DLD1 (cell line): ENCODE data around the gene EXD3.
"Not testable (repeated sequence)": the region's sequence is repeated elsewhere in the genome, so short reads cannot be mapped to it uniquely, and the experiment has no call there.

Source experiments
- in situ Hi-C: cut with HindIII; loops from 2 replicates; pipeline ENCODE4 v1.10.0; 2017; ENCODE audit warnings: low sequenced_read_pairs

EXD3 gene

DNA sequence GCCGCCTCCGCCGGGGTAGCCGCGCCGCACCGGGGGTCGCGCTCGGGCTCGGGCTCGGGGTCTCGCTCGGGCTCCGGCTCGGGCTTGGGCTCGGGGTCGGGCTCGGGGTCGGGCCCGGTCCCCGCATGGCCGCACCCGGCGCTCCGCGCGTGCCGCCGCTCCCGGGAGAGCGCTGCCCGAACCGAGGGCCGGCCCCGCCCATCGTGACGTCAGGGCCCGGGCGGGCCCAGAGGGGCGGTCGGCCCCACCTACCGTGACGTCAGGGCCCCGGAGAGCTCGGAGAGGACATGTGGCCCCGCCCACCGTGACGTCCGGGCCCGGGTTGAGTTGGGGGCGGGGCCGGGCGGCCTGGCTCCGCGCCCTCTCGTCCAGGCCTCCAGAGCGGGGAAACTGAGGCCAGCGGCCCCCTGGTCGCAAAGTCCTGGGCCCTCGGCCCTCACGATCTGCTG lies 36.2 kb upstream of the EXD3 start, which contains the start of gene NSMF:
NSMF (minus strand) TSS at position 183 of the 449 bp plus-strand sequence. CDS start 232 bp downstream, outside the sequence.
- in situ Hi-C loops, result no loop called here

DNA sequence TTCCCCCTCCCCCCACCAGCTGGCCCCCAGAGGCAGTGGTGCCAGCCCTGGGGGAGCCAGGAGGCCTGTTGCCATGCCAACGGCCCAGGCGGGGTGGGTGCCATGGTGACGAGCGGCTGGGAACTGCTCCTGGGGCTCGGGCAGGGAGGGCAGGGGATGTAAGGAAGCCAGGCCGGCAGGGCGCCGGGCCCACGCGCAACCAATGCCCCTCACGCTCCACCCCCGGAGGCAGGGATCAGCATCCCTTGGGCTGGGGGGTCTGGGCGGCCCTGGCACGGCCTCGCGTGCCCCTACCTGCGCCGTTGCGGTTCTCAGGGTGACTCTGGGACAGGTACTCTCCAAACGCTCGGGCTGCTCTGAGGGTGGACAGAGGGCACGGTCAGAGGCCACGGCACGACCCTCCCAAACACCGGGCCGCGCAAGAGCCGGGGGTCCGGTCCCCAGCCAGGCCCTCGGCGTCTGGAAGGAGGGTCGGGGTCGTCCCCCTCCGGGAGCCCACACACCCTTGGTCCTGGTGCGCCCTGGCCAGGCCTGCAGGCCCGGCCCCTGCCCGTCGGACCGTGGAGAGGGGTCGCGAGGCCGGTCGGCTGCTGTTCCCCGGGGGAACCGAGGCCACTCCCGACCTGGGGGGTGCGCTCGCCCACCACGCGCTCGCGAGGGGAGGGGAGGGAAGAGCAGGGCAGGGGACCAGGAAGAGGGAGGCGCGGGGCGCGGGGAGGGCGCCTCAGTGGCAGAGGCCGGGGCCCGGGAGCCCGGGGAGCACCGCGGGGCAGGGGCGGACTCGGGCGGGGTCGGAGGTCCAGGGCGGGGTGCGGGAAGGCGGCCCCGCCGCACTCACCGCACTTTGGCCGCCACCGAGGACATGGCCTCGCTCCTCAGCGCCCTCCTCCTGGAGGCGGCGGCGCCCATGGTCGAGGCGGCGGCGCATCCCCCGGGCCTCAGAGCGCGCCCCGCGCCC lies 35.5 kb upstream of the EXD3 start:
- in situ Hi-C loops, result no loop called here

DNA sequence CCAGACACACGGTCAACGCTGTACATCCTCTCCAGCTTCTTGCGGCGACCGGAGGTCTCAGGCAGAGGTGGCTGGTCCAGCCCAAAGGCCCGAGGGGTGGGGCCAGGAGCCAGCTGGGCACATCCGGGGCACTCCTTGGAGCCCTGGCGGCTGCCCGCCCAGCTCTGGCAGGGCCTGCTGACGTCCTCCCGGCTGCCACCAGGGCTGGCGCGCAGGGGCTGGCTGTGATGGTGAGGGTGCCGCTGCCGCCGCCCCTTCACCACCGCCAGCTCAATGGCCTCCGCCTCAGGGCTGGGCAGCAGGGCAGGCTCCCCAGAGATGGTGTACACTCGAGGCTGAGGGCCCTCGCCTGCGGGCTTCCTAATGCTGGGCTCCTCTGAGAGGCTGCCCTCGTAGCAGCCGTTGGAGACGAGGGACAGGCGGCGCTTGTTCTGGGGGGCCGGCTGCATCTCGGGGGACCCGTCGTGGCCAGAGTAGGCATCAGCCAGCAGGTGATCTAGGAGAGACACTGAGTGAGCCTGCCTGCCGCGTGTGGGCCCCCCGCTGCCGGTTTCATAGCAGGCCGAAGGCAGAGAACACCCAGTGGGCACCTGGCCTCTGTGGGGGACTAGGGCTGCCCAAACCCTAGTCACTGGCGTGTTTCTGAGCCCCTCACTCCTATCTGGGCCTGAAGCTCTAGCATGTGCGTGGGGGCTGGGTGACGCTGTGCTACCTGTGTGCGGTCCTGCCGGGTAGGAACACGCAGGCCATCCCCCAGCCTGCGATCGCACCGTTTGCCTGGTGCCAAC lies 34.6 kb upstream of the EXD3 start:
- in situ Hi-C loops, result no loop called here

DNA sequence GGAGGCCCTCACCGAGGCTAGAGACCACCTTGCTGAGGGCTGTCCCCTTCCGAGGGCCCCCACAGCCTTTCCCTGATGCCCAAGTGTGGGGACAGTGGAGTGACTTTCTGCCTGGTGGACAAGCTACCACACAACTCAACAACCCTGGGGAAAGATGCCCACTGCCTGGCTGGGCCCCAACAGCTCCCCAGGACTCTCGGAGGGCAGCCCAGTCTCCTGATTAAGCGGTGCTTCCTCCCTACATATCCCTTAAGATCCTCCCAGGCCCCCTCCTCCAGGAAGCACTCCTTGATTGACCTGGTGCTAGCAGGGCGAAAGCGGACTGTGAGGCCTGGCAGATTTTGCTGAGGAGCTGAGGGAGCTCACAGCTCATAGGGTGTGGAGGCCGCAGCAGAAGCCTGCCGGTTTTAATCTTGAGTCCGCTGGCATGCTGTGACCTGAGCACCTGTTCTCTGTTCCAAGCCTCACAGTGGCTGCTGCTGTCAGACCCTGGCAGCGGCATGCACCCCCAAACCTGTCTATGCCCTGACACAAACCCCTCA lies 34.0 kb upstream of the EXD3 start:
- in situ Hi-C loops, result no loop called here

DNA sequence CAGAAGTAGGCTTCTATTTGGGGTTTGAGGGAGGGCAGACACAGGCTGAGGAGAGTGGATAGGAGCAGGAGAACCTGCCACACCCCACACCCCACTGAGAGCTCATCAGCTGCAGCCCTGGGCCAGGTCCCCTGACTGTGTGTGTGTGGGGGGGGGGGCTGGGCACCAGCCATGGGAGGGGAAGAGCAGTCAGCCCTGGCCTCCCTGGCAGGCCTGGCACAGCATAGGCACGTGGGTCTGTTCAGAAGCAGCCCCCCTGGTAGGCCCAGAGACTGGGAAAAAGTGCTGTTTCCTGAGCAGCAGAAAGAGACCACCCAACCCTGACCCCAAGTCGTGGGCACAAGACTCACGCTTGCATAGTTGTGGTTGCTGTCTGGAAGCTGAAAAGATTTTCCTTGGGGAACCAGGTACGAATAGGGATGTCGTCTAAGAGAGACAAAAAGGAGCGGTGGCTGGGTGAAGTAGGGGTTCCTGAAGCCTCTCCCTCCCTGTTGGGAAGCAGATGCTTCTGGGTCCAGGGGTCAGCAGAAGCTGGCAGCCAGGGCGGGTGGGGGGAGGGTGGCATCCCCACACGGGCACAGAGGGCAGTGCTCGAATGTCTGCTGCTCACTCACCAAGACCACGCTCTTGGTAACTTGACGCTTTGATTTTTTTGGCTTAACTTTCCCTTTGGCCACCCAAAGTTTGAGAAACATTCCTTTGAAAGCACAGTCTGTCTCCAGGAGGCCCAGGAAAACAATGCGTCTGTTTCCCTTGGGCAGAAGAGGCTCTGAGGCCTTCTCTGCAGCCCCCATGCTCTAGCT lies 33.3 kb upstream of the EXD3 start:
- in situ Hi-C loops, result no loop called here

DNA sequence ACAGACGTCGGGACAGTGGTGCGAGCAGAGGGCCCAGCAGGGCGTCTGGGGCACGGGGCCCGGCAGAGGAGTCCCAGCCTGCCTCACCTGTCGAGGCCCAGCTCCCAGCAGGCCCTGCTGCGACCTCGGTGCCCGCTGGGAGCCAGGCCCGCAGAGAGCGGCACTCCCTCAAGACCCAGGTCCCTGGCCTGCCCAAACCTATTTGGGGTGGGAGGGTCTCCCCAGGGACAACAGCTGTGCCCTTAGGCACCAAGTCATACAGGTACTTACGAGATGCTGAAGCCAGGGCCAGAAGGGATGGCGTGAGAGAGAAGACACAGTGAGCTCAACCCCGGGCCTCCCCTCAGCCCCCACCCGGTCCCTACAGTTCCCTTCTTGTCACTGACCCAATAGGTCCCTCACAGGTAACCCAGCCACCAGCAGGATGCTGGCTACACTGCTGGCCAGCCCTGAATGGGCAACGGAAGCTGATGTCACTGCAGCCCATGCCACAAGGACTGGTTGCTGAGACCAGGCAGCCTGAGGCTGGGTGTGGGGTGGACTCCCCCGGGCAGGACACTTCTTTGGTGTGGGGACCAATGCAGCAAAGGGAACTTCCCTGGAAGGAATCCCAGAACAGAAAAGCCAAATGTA lies 32.5 kb upstream of the EXD3 start:
- in situ Hi-C loops, result no loop called here

DNA sequence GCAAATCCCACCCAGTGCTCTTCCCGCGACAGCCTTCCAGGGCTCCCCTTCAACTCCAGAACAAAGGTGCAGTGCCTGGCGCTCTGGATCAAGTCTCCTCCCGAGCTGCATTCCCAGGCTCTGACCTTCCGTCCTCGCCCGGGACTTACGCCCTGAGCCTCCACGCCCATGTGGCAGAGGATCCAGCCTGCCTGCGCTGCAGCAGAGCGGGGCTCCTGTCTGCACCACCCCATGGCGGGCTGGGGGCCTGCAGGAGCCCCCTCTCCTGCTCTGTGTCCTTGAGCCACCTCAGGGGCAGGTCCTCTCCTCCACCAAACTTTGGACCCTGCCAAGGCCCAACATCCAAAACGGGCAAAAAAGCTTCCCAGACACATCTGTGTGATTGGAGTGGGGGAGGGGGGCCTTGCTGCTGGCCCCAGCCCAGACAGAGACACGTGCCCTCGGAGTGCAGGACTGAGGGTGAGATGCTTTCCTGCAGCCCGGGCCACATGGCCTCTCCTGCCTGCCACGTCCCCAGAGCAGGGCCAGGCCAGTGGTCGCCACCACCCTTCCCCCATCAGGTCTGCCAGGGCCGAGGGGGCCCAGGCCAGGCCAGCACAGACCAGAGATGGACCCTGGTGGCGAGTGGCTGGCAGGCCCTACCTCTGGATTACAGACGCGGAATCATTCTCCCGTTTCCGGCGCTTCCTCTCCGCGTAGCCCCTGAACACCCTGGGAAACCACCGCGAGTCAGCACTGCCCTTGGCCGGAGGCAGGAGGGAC lies 31.8 kb upstream of the EXD3 start:
- in situ Hi-C loops, result no loop called here

DNA sequence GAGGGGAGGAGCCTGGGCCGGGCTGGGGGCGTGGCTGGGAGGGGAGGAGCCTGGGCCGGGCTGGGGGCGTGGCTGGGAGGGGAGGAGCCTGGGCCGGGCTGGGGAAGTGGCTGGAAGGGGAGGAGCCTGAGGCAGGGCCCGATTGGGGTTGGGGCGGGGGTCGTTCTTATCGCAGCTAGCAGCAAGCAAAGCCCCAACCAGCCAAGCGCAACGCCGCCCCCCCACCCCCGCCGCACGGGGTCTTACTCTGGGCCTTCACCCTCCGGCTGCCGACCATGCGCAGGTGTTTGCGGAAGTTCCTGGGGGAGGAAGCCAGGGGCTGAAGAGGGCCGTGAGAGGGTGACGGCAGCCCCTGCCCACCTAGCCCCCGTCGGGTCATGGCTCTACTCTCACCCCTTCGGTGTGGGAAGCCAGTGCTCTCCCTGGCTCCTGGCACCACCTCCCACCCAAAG lies 31.2 kb upstream of the EXD3 start:
- in situ Hi-C loops, result no loop called here

DNA sequence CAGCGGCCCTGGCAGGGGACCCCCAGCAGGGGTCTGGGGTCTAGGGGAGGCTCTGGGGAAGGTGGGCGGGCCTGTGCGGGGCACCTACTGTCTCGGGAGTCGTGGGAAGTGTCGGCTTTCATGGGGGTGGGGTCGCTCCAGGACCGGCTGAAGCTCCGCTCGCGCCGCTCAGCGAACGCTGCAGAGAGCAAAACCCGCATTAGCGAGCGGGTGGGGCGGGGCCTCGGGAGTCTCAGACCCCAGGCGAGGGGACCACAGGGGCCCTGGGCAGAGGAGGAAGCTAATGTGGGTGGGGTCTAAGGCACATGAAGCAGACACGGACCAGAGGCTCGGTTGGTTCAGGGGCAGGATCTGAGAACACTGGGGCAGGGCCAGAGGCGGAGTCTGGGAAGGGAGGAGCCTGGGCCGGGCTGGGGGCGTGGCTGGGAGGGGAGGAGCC lies 30.7 kb upstream of the EXD3 start:
- in situ Hi-C loops, result no loop called here

DNA sequence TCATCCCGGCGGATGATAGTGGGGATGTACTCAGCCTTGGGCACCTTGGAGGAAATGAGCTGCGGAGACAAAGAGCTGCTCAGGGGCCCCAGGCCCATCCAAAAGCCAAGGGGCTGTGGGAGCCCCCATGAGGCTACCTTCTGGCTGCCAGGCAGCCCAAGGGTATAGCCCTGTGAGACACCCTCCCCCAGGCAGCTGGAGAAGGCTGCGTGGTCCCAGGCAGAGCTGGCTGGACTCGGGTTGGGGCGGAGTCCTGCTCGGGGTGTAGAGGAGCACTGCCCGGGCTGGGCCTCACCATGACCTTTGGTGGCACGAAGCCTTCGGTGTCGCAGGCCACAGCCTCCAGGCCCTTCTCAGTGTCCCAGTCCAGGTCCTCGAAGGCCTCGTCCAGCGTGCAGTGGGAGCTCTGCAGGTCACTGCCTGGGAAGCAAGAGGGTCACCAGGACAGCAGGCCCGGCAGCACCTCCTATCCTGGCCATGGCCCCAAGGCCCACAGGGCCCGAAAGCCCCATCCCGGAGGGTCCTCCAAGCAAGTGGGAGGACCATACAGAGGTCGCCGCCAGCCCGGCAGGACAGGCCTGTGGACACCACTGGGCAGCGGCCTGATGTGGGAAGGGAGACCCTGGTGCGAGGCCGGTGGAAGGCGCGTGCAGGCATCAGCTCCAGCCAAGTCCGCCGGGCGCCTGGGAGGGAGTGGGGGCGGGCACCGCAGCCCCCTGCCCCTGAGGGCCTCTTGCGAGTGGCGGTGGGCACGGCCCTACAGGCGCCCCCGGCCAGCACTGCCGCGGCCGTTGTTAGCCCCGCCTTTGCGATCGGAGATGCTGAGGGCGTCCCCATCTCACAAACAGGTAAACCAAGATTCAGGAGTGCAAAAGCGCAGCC lies 30.0 kb upstream of the EXD3 start:
- in situ Hi-C loops, result no loop called here

DNA sequence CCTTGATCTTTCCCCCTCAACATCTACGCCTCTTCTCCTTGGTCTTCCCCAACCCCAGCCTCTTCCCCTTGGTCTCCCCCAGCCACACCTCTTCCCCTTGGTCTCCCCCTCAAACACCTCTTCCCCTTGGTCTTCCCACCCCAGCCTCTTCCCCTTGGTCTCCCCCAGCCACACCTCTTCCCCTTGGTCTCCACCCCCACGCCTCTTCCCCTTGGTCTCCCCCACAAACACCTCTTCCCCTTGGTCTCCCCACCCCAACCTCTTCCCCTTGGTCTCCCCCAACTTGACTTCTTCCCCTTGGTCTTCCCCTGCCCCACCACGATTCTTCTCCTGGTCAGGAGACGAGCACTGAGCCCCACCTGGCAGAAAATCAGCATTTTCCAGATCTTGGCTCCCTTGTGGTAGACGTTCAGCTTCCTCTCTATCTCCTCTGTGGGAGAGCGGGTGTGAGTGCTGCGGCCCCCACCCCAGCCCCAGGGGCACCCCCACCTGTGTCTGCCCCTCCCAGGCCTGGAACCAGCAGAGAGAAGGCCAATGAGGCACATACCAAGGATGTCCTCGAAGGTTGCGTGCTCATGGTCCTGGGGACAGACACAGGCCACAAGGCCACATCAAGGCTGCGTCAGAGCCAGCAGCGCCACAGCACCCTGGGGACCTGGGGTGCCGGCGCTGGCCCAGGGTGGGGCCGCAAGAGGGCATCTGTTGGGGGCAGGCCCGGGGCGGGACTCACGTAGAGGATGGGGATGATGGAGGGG lies 29.2 kb upstream of the EXD3 start:
- in situ Hi-C loops, result no loop called here

DNA sequence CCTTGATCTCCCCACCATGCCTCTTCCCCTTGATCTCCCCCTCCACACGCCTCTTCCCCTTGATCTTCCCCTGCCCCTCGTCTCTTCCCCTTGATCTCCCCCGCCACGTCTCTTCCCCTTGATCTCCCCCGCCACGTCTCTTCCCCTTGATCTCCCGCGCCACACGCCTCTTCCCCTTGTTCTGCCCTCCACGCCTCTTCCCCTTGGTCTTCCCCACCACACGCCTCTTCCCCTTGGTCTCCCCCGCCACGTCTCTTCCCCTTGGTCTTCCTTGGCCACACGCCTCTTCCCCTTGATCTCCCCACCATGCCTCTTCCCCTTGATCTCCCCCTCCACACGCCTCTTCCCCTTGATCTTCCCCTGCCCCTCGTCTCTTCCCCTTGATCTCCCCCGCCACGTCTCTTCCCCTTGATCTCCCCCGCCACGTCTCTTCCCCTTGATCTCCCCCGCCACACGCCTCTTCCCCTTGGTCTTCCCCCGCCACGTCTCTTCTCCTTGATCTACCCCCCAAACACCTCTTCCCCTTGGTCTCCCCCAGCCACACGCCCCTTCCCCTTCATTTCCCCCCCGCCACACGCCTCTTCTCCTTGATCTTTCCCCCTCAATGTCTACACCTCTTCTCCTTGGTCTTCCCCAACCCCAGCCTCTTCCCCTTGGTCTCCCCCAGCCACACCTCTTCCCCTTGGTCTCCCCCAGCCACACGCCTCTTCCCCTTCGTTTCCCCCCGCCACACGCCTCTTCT lies 28.5 kb upstream of the EXD3 start:
- in situ Hi-C loops, result not testable (repeated sequence)

DNA sequence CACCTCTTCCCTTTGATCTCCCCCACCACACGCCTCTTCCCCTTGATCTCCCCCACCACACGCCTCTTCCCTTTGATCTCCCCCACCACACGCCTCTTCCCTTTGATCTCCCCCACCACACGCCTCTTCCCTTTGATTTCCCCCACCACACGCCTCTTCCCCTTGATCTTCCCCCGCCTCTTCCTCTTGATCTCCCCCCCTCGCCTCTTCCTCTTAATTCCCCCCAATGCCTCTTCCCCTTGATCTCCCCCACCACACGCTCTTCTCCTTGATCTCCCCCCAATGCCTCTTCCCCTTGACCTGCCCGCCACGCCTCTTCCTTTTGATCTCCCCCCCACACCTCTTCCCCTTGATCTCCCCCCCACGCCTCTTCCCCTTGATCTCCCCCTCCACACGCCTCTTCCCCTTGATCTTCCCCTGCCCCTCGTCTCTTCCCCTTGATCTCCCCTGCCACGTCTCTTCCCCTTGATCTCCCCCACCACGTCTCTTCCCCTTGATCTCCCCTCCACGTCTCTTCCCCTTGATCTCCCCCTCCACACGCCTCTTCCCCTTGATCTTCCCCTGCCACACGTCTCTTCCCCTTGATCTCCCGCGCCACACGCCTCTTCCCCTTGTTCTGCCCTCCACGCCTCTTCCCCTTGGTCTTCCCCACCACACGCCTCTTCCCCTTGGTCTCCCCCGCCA lies 27.7 kb upstream of the EXD3 start:
- in situ Hi-C loops, result not testable (repeated sequence)

DNA sequence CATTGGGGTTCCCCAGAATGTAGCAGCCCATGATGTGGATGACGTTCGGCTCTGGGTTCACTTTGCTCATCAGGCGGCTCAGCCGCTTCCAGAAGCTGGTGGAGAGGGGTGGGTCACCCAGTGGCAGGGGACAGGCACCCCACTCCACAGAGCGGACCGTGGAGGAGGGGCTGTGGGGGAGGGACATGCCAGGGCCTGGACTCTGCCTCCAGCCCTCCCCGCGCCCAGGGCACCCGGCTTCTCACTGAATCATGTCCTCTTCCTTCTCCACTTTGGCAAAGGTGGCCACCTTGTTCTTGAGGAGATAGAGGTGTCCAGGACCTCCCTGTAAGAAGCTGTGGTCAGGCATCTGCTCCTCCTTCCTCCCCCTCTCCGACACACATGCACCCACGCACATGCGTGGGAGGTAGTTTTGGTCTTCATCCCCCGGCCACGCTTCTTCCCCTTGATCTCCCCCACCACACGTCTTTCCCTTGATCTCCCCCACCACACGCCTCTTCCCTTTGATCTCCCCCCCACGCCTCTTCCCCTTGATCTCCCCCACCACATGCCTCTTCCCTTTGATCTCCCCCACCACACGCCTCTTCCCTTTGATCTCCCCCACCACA lies 27.1 kb upstream of the EXD3 start:
- in situ Hi-C loops, result no loop called here

DNA sequence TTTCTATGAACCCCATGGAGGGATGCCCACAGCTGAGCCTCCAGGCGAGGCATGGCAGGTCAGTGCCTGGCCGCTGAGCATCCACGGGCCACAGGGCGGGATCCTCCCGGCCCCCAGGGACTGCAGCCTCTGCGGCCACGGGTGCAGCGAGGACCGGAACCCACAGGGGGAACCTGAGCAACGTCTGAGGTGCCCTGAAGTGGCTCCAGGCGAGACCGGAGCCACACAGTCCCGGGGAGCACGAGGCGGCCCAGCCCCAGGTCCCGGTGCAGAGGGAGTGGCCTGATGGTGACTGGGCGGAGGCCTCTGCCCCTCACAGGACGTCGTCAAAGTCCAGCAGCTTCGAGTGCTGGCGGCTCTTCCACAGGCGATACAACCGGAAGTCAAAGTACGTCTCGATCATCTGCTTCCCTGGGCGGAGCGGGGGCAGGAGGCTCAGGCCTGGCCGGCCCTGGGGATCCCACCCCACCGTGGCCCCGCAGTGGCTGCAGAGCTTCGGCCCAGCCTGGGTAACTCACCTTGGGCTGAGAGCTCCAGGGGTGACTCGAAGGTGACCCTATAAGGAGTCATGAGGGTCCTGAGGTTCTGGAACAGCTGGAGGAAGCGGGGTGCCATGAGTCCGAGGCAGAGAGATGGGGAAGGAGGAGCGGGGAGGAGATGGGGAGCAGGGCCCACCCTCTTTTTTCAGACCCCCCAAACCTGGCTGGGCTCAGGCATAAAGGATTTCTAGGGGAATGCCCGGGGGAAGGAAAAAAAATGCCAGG lies 26.3 kb upstream of the EXD3 start:
- in situ Hi-C loops, result no loop called here
